Left renal pelvis (tissue), 4 donors: Measurements from ENCODE around the gene ACOX1. TPM values are rescaled to one million over a fixed set of nuclear protein-coding genes. Genes with fewer than 3 reads are reported as not detected.

ENCODE experiments used
- DNase-seq, 4 donors: peaks; one replicate each; pipeline ENCODE4 v3.0.0-alpha.2; 2013; ENCODE audit warnings: low read depth in 4 of 4, low spot score in 3 of 4
- polyA plus RNA-seq, 4 donors: library from polyadenylated mRNA; unstranded; fragments of 120-200 nt; gene quantifications; one replicate each; pipeline ENCODE4 v1.2.1, GENCODE V29; 2013; ENCODE audit not compliant: insufficient read length in 4 of 4

Gene ACOX1
- polyA plus RNA-seq, 4 donors, result 20.3 to 40.0 (median 33.3) TPM

GRCh38 chr17:75940727-75941441 is 38.1 kb downstream of the ACOX1 start, which contains the start of gene FBF1:
TSS of gene FBF1 (minus strand) at chr17:75941042. CDS start at chr17:75938149, 2,893 bp downstream.
- DNase-seq, result peak; percentile 73 to 85 (median 81)

GRCh38 chr17:75937652-75938051 is 41.3 kb downstream of the ACOX1 start:
- no peak for DNase-seq

DNA sequence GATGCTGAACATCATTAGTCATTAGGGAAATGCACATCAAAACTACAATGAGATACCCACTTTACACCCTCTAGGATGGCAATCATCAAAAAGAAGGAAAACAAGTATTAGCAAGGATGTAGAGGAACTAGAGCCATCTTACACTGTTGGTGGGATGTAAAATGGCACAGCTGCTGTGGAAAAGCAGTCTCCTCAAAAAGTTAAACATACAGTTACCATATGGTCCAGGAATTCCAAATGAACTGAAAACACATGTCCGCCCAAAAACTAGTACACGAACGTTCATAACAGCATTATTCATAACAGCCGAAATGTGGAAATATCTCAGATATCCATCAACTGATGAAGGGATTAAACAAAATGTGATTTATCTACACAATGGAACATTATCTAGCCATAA is 45.2 kb downstream of the ACOX1 start:
- no peak for DNase-seq

- no peak for DNase-seq
Measured at GRCh38 chr17:75932852-75933251, 46.1 kb downstream of the ACOX1 start.

DNA sequence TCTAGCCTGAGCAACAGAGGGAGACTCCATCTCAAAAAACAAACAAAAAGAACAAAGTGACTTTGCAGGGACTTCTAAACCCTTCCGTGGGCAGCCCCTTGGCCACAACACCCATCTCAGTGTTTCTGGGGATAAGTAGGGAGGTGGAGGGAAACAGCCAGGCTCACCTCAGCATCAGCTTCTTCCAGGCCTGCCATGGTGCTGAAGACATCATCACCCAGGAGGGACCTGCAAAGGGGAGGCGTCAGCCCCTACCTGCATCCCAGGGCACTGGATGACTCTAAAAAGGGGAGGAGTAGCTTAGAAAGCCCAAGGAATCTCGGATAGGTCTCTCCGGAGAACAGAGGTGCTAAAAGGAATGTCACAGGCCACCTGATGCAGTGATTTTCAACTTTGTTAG is 47.9 kb downstream of the ACOX1 start:
- DNase-seq, result no peak

DNA sequence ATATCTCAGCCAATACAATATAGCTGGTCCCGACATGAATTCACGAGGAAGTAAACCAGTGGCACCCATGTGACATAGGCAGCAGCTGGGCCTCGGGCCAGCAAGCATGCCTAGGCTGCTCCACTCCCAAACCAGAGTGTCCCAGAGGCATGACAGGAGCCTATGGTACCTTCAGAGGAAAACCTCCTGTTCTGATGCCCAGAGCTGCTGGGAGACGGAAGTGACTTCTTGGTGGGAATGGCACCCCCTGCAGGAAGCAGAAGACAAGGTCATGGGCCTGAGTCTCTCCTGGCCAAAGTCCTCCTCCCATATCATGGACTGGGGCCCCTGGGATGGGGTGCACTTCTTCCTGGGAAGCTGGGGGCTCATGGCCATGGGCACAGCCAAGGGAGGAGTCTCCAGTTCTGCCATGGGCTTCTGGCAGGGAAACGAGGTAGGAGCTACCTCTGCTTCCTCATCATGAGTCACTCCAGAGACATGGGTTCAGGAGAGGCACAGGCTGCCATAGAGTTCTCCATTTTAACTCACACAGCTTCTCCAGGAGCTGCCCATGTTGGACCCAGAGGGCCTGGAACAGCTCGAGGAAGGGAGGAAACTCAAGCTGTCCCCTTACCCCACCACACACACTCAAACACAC is 51.6 kb downstream of the ACOX1 start:
- no peak for DNase-seq

- DNase-seq, result no peak
Measured at GRCh38 chr17:75926456-75926855, 52.5 kb downstream of the ACOX1 start.

DNA sequence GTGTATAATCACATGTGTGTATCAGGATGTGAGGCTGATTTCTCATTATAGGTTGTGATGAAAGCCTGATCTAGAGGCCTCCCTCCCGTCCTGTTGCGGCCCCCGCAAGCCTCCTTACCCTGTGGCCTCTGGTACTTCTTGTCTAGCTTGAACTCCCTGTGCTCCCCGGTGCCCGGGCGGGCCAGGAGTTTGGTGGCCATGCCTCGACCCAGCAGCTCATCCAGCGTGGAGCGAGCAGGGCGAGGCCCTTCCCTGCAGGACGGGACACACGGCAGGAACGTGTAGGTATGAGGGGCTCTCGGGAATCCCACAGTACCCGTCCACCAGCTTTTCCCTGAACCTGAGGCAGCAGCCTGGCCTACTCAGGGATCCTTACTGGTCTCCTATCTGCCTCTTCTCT is 53.1 kb downstream of the ACOX1 start:
- DNase-seq, result no peak

GRCh38 chr17:75925103-75925502 is 53.9 kb downstream of the ACOX1 start:
- DNase-seq, result no peak

DNA sequence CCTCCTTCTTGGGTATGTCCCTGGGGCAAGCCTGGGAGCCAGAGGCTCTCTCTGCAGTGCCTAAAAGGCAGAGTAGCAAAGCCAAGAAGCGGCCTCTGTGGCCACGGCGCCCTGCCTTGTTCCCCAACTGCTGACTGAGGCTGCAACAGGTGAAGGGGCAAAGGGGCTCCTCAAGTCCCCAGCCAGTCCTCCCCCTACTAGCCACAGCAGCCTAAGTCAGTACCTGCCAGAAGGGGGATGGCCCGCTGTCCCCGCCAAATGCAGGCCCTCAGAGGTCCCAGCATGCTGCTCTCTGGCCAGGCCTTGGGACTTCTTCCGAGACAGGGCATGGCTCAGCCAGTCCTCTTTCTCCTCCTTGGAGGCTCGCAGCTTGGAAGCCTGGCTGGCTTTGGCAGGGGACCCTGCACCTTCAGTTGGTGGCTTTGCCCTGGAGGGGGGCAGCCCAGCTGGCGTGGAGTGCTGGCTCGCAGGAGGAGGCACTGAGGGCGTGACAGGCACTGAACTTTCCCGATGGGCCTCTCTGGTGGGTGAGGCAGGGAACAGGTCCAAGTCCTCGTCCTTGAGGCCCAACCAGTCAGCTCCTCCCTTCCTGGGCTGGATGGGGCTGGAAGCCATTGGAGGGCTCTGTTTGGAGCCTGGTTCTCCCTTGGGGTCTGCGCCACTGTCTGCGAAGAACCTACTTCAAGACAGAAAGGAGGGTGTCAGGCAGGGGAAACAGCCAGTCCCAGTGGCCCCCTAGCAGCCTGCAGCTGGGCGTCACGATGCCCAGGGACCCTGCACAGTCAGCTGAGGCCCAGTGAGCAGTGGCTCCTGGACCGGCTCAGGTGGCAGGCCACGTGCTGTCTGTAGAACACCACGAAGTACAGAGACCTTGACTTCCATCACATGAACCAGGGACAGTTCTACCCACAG is 55.7 kb downstream of the ACOX1 start:
- no peak for DNase-seq

- DNase-seq, result no peak
Measured at GRCh38 chr17:75922173-75922961, 56.6 kb downstream of the ACOX1 start.

GRCh38 chr17:75921596-75921995 is 57.4 kb downstream of the ACOX1 start:
- no peak for DNase-seq

DNA sequence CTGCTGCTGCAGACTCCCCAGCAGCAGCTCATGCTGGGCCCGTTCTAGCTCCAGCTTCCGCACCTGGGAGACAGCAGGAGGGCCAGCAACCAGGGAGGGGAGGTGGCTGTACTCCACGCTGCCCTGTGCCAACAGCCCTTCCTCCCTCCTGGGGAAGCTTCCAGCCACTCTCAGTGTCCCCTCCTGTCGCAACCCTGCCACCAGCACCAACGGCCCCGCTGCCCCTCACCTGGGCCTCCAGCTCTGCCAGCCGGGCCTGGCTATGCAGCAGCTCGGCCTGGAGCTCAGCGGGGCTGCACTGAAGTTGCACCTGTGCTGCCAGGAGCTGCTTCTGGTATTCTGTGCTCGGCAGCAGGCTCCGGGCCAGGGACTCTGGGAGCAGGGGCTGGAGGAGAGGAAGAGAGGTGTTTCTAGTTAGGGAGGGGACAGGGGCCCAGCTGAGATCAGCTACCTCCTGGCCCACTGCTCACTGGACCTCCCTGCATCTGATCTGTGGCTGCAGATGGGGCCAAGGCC is 58.9 kb downstream of the ACOX1 start:
- DNase-seq, result no peak

- DNase-seq, result no peak
Measured at GRCh38 chr17:75919611-75920010, 59.4 kb downstream of the ACOX1 start.

GRCh38 chr17:75917917-75918445 is 61.0 kb downstream of the ACOX1 start:
- no peak for DNase-seq

DNA sequence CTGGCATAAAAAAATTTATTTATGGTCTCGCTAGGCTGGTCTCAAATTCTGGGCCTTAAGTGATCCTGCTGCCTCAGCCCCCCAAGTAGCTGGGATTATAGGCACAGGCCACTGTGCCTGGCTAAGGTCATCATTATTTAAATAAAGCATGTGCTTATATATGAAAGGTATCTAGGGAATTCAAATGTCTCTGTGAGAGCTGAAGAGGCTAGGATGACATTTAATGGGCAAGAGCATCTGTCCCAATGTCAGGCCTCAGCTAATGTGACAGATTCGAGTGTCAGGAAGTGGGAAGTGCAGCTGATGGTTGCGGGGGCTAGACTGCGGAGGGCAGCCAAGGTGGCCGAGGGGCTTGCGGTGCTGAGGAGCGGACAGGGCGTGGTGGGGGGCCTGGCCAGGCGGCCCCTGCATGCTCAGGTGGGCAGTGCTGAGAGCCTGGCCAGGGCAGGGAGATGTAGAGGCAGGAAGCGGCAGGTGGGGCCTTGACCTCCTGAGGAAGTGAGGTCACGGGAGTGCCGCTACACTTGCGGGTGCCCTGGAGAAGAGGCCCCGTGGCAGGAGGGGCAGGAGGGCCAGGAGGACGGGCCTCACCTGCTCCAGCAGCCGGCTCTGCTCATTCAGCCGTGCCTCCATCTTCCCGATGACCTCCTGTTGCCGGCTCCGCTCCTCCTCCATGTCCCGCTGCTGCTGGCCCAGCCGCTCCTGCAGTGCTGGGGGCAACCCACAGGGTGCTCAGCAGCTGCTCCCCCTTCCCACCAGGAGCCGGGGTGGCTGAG is 61.6 kb downstream of the ACOX1 start:
- DNase-seq, result no peak

GRCh38 chr17:75915268-75915667 is 63.7 kb downstream of the ACOX1 start:
- no peak for DNase-seq

GRCh38 chr17:75914643-75915267 is 64.2 kb downstream of the ACOX1 start:
- no peak for DNase-seq
